Mesendoderm (in vitro differentiated cells): ENCODE results near the gene TP53BP2.

Source experiments
- DNase-seq: peaks from one replicate; pipeline ENCODE4 v3.0.0; 2013
- H2AK5ac ChIP-seq: 2 replicates; pipeline ENCODE4 v1.6.1; 2013; ENCODE audit warnings: low read length, inconsistent platforms
- H2BK120ac ChIP-seq: 2 replicates; pipeline ENCODE4 v1.6.1; 2013; ENCODE audit warnings: low read depth, mild to moderate bottlenecking, low read length, moderate library complexity, mixed read lengths
- H2BK15ac ChIP-seq: replicated peaks from 2 replicates; pipeline ENCODE4 v1.6.1; 2013; ENCODE audit warnings: low read depth, mild to moderate bottlenecking, moderate library complexity
- H2BK5ac ChIP-seq: 2 replicates; pipeline ENCODE4 v1.6.1; 2013; ENCODE audit warnings: low read length, inconsistent platforms
- H3K18ac ChIP-seq: 2 replicates; pipeline ENCODE4 v1.6.1; 2013; ENCODE audit warnings: mild to moderate bottlenecking, low read length, mixed read lengths
- H3K23ac ChIP-seq: one replicate; pipeline ENCODE4 v1.6.1; 2013; ENCODE audit warnings: low read length
- H3K27ac ChIP-seq: 2 replicates; pipeline ENCODE4 v1.5.1; 2013; ENCODE audit warnings: low read depth, mild to moderate bottlenecking, inconsistent platforms, low read length, moderate library complexity
- H3K27me3 ChIP-seq: 2 replicates; pipeline ENCODE4 v1.6.1; 2013; ENCODE audit warnings: low read length, control low read depth, mild to moderate bottlenecking, inconsistent platforms; ENCODE audit not compliant: insufficient read depth, poor library complexity
- H3K36me3 ChIP-seq: 2 replicates; pipeline ENCODE4 v1.6.1; 2013; ENCODE audit warnings: low read length, inconsistent platforms; ENCODE audit not compliant: control insufficient read depth, insufficient read depth
- H3K4ac ChIP-seq: one replicate; pipeline ENCODE4 v1.6.1; 2013; ENCODE audit warnings: low read depth, mild to moderate bottlenecking, low read length, moderate library complexity
- H3K4me1 ChIP-seq: 2 replicates; pipeline ENCODE4 v1.6.1; 2013; ENCODE audit warnings: low read depth, low read length, inconsistent platforms; ENCODE audit not compliant: control insufficient read depth
- H3K4me2 ChIP-seq: 2 replicates; pipeline ENCODE4 v1.6.1; 2013; ENCODE audit warnings: low read length
- H3K4me3 ChIP-seq: 2 replicates; pipeline ENCODE4 v1.5.1; 2013; ENCODE audit warnings: mild to moderate bottlenecking, low read length
- H3K56ac ChIP-seq: one replicate; pipeline ENCODE4 v1.6.1; 2013; ENCODE audit warnings: low read length
- H3K79me1 ChIP-seq: 2 replicates; pipeline ENCODE4 v1.6.1; 2013; ENCODE audit warnings: low read length, inconsistent platforms
- H3K79me2 ChIP-seq: 2 replicates; pipeline ENCODE4 v1.6.1; 2013; ENCODE audit warnings: mild to moderate bottlenecking, low read length; ENCODE audit not compliant: control insufficient read depth, insufficient read depth
- H3K9ac ChIP-seq: 2 replicates; pipeline ENCODE4 v1.6.1; 2013; ENCODE audit warnings: low read length, inconsistent platforms
- H4K5ac ChIP-seq: one replicate; pipeline ENCODE4 v1.6.1; 2013; ENCODE audit warnings: low read length
- H4K8ac ChIP-seq: one replicate; pipeline ENCODE4 v1.6.1; 2013; ENCODE audit warnings: low read depth, mild to moderate bottlenecking, control low read depth, low read length, moderate library complexity
- WGBS: extraction: QIAGEN DNeasy Blood & Tissue Kit; methylation state at CpG from one replicate; pipeline ENCODE4 v1.1.7; 2013; ENCODE audit warnings: low lambda C conversion rate, missing lambda C conversion rate; ENCODE audit not compliant: insufficient coverage; ENCODE audit errors: extremely low coverage; 5-methylcytosine and 5-hydroxymethylcytosine counted together

TP53BP2 gene

DNA sequence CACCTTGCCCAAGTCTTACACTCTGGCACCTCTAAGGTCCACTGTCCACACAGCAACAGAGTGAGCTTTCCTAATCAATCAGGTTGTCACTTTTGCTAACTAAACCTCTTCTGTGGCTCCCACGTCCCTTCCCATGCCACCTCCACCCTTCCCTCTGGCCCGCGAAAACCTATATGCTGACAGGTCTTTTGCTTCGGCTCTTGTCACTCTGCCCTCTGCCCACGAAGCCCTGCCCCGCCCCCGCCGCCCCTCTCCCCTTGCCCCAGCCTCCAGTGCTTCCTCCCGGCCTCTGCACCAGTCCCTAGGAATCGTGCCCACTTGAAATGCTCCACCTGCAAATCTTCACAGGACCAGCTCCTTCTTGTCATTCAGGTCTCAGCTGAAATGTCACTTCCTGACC lies 8.1 kb downstream of the TP53BP2 start:
- Histone ChIP-seq H4K8ac (no peak overlapping the region), H2AK5ac (no peak overlapping the region), H3K23ac (no peak overlapping the region), H3K27me3 (no peaks in the 10 kb centered on the region), H3K18ac (no peak overlapping the region), H2BK120ac (no peak overlapping the region), H4K5ac (no peak overlapping the region), H3K36me3 (no peaks in the 10 kb centered on the region), H3K4ac (no peak overlapping the region), H3K56ac (peak overlapping the region; percentile 18), H3K79me1 (peaks cover 23% of the 10 kb centered on the region), H3K4me2 (no peak overlapping the region), H3K27ac (no peak overlapping the region), H3K9ac (peak overlapping the region; percentile 17), H3K4me1 (peaks cover 25% of the 10 kb centered on the region), H2BK15ac (no peak overlapping the region), H2BK5ac (no peak overlapping the region), H3K79me2 (peaks cover 68% of the 10 kb centered on the region), H3K4me3 (no peak overlapping the region)
- DNase-seq: no peak
- no CpG with 5 or more reads among the region's 10 CpGs for WGBS

DNA sequence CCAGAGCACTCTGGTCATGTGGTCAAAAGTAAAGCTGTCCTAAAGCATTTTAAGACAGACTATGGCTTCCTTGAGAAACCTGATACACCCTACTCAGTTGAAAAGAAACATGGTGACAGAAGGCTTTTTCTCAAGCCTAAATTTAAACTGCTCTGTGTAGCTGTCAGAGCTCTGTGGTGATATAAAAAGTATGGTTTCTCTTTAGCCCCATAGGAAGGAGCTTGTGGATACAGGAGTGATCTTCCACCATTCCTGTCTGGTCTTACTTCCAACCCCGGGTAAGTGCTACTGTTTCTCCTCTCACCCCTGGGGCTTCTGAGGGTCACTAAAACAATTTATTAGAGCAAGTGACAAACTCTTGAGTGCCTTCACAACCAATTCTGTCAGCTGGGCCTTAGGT lies 8.5 kb downstream of the TP53BP2 start:
- no peak overlapping the region for H4K8ac ChIP-seq
- no peak overlapping the region for H3K23ac ChIP-seq
- H3K4ac ChIP-seq: no peak overlapping the region
- H2BK120ac ChIP-seq: no peak overlapping the region
- WGBS: no CpG with 5 or more reads among the region's 1 CpG
- no peak overlapping the region for H2BK15ac ChIP-seq
- H3K4me2 ChIP-seq: no peak overlapping the region
- no peak overlapping the region for H3K27ac ChIP-seq
- H3K18ac ChIP-seq: no peak overlapping the region
- no peak overlapping the region for H2AK5ac ChIP-seq
- H2BK5ac ChIP-seq: no peak overlapping the region
- DNase-seq: no peak
- H3K79me2 ChIP-seq: peaks cover 70% of the 10 kb centered on the region
- no peaks in the 10 kb centered on the region for H3K36me3 ChIP-seq
- no peaks in the 10 kb centered on the region for H3K27me3 ChIP-seq
- H3K79me1 ChIP-seq: peaks cover 22% of the 10 kb centered on the region
- H3K9ac ChIP-seq: peak overlapping the region; percentile 7
- no peak overlapping the region for H4K5ac ChIP-seq
- peaks cover 28% of the 10 kb centered on the region for H3K4me1 ChIP-seq
- no peak overlapping the region for H3K4me3 ChIP-seq
- H3K56ac ChIP-seq: no peak overlapping the region

DNA sequence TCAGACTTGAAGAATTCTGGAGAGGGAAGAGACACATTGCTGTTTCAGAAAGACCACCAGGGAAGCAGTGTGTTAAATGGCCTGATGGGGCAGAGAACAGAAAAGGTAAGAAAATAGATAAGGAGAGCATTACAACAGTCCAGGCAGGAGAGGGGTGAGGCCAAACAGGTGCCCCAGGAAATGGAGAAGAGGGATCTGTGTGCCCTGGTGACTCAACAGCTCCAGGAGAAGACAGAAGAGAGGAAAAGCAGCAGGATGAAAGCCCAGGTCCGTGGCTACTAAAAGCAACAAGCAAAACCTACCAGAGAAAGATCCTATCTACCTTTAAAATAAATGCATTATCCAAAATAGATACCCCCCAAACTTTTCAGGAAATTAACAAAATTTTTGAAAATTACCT lies 9.2 kb downstream of the TP53BP2 start:
- H2BK5ac ChIP-seq: no peak overlapping the region
- H3K23ac ChIP-seq: no peak overlapping the region
- no peak overlapping the region for H4K5ac ChIP-seq
- no peak overlapping the region for H3K4ac ChIP-seq
- no peak overlapping the region for H3K27ac ChIP-seq
- H4K8ac ChIP-seq: no peak overlapping the region
- DNase-seq: no peak
- no peak overlapping the region for H3K56ac ChIP-seq
- H3K36me3 ChIP-seq: no peaks in the 10 kb centered on the region
- H2BK15ac ChIP-seq: no peak overlapping the region
- peaks cover 64% of the 10 kb centered on the region for H3K79me2 ChIP-seq
- no peak overlapping the region for H3K4me2 ChIP-seq
- WGBS: no CpG with 5 or more reads among the region's 1 CpG
- no peak overlapping the region for H3K9ac ChIP-seq
- no peaks in the 10 kb centered on the region for H3K27me3 ChIP-seq
- no peak overlapping the region for H3K18ac ChIP-seq
- peaks cover 28% of the 10 kb centered on the region for H3K4me1 ChIP-seq
- peaks cover 22% of the 10 kb centered on the region for H3K79me1 ChIP-seq
- no peak overlapping the region for H3K4me3 ChIP-seq
- no peak overlapping the region for H2BK120ac ChIP-seq
- H2AK5ac ChIP-seq: no peak overlapping the region

DNA sequence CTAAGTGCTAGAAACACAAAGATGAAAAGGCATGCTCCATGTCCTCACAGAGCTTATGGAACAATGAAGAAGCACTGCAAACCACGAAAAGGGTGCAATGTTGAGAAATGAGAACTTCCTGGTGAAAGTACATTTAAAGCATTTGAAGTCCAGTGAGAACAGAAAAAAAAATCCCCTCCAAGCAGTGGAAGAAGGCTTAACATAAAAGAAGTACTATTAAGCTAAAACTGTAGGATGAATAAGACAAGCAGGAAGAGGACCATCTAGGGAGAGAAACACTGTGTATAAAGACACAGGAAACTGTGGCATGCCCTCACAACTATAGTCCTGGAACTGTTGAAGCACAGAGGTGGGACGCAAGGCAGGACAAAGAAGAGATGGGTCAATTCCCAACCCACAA lies 10.0 kb downstream of the TP53BP2 start:
- H3K23ac ChIP-seq: no peak overlapping the region
- no peak overlapping the region for H3K4me2 ChIP-seq
- H3K4me1 ChIP-seq: peaks cover 28% of the 10 kb centered on the region
- H3K79me1 ChIP-seq: peaks cover 22% of the 10 kb centered on the region
- no peak overlapping the region for H4K8ac ChIP-seq
- no peak overlapping the region for H2AK5ac ChIP-seq
- WGBS: no CpG with 5 or more reads among the region's 2 CpGs
- no peaks in the 10 kb centered on the region for H3K36me3 ChIP-seq
- H3K27ac ChIP-seq: no peak overlapping the region
- H3K9ac ChIP-seq: no peak overlapping the region
- no peak overlapping the region for H3K4me3 ChIP-seq
- no peak for DNase-seq
- H2BK15ac ChIP-seq: no peak overlapping the region
- H4K5ac ChIP-seq: no peak overlapping the region
- no peaks in the 10 kb centered on the region for H3K27me3 ChIP-seq
- H2BK5ac ChIP-seq: no peak overlapping the region
- no peak overlapping the region for H3K56ac ChIP-seq
- peaks cover 63% of the 10 kb centered on the region for H3K79me2 ChIP-seq
- no peak overlapping the region for H2BK120ac ChIP-seq
- no peak overlapping the region for H3K18ac ChIP-seq
- H3K4ac ChIP-seq: no peak overlapping the region

DNA sequence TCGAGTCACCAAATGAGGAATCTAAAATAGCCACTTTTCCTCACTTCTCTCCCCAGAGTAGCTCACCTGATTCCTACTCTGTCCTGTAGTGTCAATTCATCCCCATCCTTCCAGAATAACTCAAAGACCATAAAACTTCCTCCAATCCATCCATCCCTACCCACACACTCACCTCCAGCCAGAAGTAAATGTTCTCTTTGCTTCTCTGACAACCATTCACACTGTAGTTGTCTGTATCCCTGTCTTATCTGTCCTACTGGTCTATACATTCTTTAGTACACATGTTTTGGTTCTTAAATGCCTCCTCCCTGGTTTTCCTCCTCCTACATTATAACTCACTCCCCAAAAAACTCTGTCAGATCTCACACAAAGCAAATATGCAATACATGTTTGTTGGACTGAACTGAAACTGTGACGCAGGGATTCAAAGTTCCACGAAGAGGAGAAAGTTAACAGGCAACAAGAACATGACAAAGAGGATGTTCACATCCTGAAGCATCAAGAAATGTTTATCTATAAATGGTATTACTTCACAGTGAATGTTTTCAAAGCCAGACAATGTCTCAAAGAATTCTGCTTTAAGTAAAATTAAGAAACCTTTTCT lies 11.0 kb downstream of the TP53BP2 start:
- no peaks in the 10 kb centered on the region for H3K27me3 ChIP-seq
- H3K79me2 ChIP-seq: peaks cover 58% of the 10 kb centered on the region
- no peak overlapping the region for H2AK5ac ChIP-seq
- H3K4ac ChIP-seq: no peak overlapping the region
- no peak overlapping the region for H2BK15ac ChIP-seq
- H3K4me1 ChIP-seq: peaks cover 28% of the 10 kb centered on the region
- H3K56ac ChIP-seq: no peak overlapping the region
- no peaks in the 10 kb centered on the region for H3K36me3 ChIP-seq
- no peak overlapping the region for H3K23ac ChIP-seq
- H2BK120ac ChIP-seq: no peak overlapping the region
- H3K27ac ChIP-seq: no peak overlapping the region
- peaks cover 22% of the 10 kb centered on the region for H3K79me1 ChIP-seq
- H4K5ac ChIP-seq: no peak overlapping the region
- no peak overlapping the region for H3K9ac ChIP-seq
- no peak overlapping the region for H3K4me3 ChIP-seq
- no peak overlapping the region for H4K8ac ChIP-seq
- H3K18ac ChIP-seq: no peak overlapping the region
- no peak overlapping the region for H3K4me2 ChIP-seq
- DNase-seq: no peak
- no peak overlapping the region for H2BK5ac ChIP-seq
- no CpG with 5 or more reads among the region's 3 CpGs for WGBS

DNA sequence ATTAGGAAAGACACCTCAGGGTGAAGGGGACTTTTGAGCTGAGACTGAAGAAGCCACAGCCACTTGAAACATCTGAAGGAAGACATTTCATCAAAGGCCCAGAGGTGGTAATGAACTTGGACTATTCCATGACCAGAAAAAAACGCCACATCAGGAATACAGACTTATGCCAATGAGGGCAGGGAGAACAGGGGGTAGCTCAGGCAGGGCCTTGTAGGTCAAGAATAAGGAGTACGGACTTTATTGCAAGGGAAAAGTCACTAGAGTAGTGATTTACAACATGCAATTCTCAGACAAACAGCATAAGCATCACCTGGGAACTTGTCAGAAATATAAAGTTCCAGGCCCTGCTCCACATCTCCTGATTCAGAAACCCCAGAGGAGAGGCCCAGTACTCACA lies 11.8 kb downstream of the TP53BP2 start:
- DNase-seq: no peak
- Histone ChIP-seq H2AK5ac (no peak overlapping the region), H3K27ac (no peak overlapping the region), H3K4me3 (no peak overlapping the region), H3K4me2 (no peak overlapping the region), H2BK15ac (no peak overlapping the region), H2BK120ac (no peak overlapping the region), H4K5ac (no peak overlapping the region), H3K18ac (no peak overlapping the region), H3K79me1 (peaks cover 22% of the 10 kb centered on the region), H4K8ac (no peak overlapping the region), H3K9ac (no peak overlapping the region), H3K23ac (no peak overlapping the region), H2BK5ac (no peak overlapping the region), H3K36me3 (no peaks in the 10 kb centered on the region), H3K4me1 (peaks cover 28% of the 10 kb centered on the region), H3K27me3 (no peaks in the 10 kb centered on the region), H3K56ac (no peak overlapping the region), H3K79me2 (peaks cover 61% of the 10 kb centered on the region), H3K4ac (no peak overlapping the region)
- no CpG with 5 or more reads among the region's 2 CpGs for WGBS
